HL-60 (cell line): ENCODE measurements around the gene MRM2.

Experiments used
- DNase-seq, 2 experiments: peaks; one replicate each; pipeline ENCODE4 v3.0.0-alpha.2; 2010 to 2020; ENCODE audit warnings: low read depth in 1 of 2, low spot score in 1 of 2
- H3K27ac ChIP-seq: fragments of 250-450 bp; sonication (Bioruptor Pico); replicated peaks from 2 replicates; pipeline ENCODE4 v1.5.1; 2020; ENCODE audit warnings: mild to moderate bottlenecking, moderate library complexity
- H3K27me3 ChIP-seq: fragments of 250-450 bp; sonication (Bioruptor Pico); 2 replicates; pipeline ENCODE4 v1.5.1; 2021; ENCODE audit warnings: mild to moderate bottlenecking, moderate library complexity; ENCODE audit not compliant: insufficient read depth, poor library complexity, severe bottlenecking
- H3K4me3 ChIP-seq: replicated peaks from 2 replicates; pipeline ENCODE4 v1.5.1; 2011; ENCODE audit warnings: mild to moderate bottlenecking, control low read depth, low read length; ENCODE audit not compliant: insufficient read depth
- CTCF ChIP-seq: IDR thresholded peaks from one replicate; pipeline ENCODE4 v1.5.1; 2011; ENCODE audit warnings: low read length, control low read depth, inconsistent platforms; ENCODE audit not compliant: insufficient read depth
- GABPA ChIP-seq: IDR thresholded peaks from 2 replicates; pipeline ENCODE4 v1.6.1; 2012; ENCODE audit warnings: low read depth
- POLR2AphosphoS5 ChIP-seq: IDR thresholded peaks from 2 replicates; pipeline ENCODE4 v1.6.1; 2012; ENCODE audit warnings: low read depth
- REST ChIP-seq: IDR thresholded peaks from 2 replicates; pipeline ENCODE4 v1.6.1; 2012; ENCODE audit warnings: low read depth; ENCODE audit not compliant: insufficient replicate concordance
- SPI1 ChIP-seq: IDR thresholded peaks from 2 replicates; pipeline ENCODE4 v1.6.1; 2012; ENCODE audit warnings: low read depth, mild to moderate bottlenecking, borderline replicate concordance

Gene MRM2

GRCh38 chr7:2255145-2256139 is 13.4 kb upstream of the MRM2 start:
- H3K27ac ChIP-seq, result no peak overlapping the region
- TF ChIP-seq CTCF, result no peak
- no peak for TF ChIP-seq GABPA
- TF ChIP-seq SPI1, result no peak
- TF ChIP-seq POLR2AphosphoS5, result no peak
- no peak for TF ChIP-seq REST
- no peaks in the 10 kb centered on the region for H3K27me3 ChIP-seq
- DNase-seq, result no peak
- H3K4me3 ChIP-seq, result no peak overlapping the region

GRCh38 chr7:2254429-2255144 is 12.6 kb upstream of the MRM2 start:
- Histone ChIP-seq H3K4me3 (no peak overlapping the region), H3K27ac (no peak overlapping the region), H3K27me3 (no peaks in the 10 kb centered on the region)
- TF ChIP-seq POLR2AphosphoS5 (no peak), CTCF (no peak), SPI1 (no peak), GABPA (no peak), REST (no peak)
- DNase-seq, result no peak

- Histone ChIP-seq H3K27ac (no peak overlapping the region), H3K27me3 (no peaks in the 10 kb centered on the region), H3K4me3 (no peak overlapping the region)
- no peak for DNase-seq
- TF ChIP-seq POLR2AphosphoS5 (no peak), SPI1 (no peak), GABPA (no peak), CTCF (no peak), REST (no peak)
These were observed 11.7 kb upstream of the MRM2 start for GRCh38 chr7:2253525-2254244.
